Loucy (cell line): ENCODE data around the gene MYOZ2.

Source experiments
- CTCF ChIP-seq: fragments of 200-600 bp; sonication (generic); conservative IDR thresholded peaks from 2 replicates; pipeline ENCODE4 v1.5.1; 2014; ENCODE audit warnings: mild to moderate bottlenecking, antibody characterized with exemption, low read length
- EZH2phosphoT487 ChIP-seq: fragments of 200-600 bp; IDR thresholded peaks from 2 replicates; pipeline ENCODE4 v1.6.1; 2018; ENCODE audit warnings: antibody characterized with exemption, mild to moderate bottlenecking, moderate library complexity, borderline replicate concordance

GRCh38 chr4:119132306-119132705 is 3.3 kb upstream of the MYOZ2 start:
- no peak for TF ChIP-seq CTCF
- TF ChIP-seq EZH2phosphoT487, result no peak
